Activated naive CD8-positive, alpha-beta T cell (primary cell): ENCODE measurements around the gene LRRC47.
A peak's percentile ranks its signal among the peaks of the same experiment; 100 is the strongest.

Experiments used
- H3K27ac Mint-ChIP-seq: one replicate; pipeline ENCODE4 v1.8.0; 2021; ENCODE audit warnings: mixed read lengths
- H3K27me3 Mint-ChIP-seq: one replicate; pipeline ENCODE4 v1.8.0; 2021; ENCODE audit warnings: mixed read lengths
- H3K36me3 Mint-ChIP-seq: one replicate; pipeline ENCODE4 v1.8.0; 2021; ENCODE audit warnings: mixed read lengths
- H3K4me1 Mint-ChIP-seq: one replicate; pipeline ENCODE4 v1.8.0; 2021; ENCODE audit warnings: low read depth, mixed read lengths
- H3K4me3 Mint-ChIP-seq: one replicate; pipeline ENCODE4 v1.8.0; 2021; ENCODE audit warnings: mild to moderate bottlenecking, mixed read lengths
- H3K9me3 Mint-ChIP-seq: one replicate; pipeline ENCODE4 v1.8.0; 2021; ENCODE audit warnings: low read depth, mixed read lengths

Gene LRRC47

GRCh38 chr1:3785045-3785444 lies 11.3 kb downstream of the LRRC47 start:
- Mint-ChIP-seq H3K9me3 (no peaks in the 10 kb centered on the region), H3K4me3 (no peak overlapping the region), H3K27ac (no peak overlapping the region), H3K27me3 (no peaks in the 10 kb centered on the region), H3K4me1 (peaks cover 15% of the 10 kb centered on the region), H3K36me3 (peaks cover 4% of the 10 kb centered on the region)

DNA sequence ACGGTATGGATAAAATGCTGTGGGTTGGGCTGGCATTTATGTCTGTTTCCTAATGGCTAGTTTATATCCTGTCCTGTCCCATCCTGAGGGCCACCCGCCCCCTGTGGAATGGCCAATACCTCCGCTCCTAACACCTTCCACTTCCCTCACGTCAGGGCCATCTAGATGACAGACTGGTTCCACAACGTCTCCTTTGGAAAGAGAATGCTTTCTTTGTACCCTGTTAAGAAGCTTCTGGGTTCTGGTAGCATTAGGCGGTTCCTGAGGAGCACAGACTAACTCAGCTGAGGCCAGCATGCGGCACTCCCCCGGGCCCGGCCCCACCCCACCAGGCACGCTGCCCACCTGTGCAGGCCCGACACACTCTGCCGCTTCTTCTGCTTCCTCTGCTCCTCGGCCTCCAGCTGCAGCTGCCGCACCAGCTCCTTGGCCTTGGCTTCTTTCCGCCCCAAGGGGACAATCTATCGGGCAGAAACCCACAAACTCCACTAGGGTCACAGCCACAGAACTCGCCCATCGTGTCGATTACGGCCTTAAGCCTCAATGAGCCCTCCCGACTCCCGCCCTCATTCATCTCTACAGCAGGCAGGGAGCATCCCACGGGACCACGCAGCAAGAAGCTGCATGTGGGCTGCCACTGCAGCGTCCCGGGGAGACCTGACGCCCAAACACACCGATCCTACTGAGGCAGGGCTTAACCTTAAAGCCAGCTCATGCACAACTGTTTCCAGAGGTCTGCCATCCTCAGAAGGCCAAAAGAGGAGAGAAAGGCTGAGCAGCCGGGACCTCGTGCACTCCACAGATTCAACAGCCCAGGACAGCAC lies 12.4 kb downstream of the LRRC47 start:
- Mint-ChIP-seq H3K4me1 (peaks cover 15% of the 10 kb centered on the region), H3K27ac (no peak overlapping the region), H3K4me3 (no peak overlapping the region), H3K27me3 (no peaks in the 10 kb centered on the region), H3K36me3 (peaks cover 7% of the 10 kb centered on the region), H3K9me3 (no peaks in the 10 kb centered on the region)

DNA sequence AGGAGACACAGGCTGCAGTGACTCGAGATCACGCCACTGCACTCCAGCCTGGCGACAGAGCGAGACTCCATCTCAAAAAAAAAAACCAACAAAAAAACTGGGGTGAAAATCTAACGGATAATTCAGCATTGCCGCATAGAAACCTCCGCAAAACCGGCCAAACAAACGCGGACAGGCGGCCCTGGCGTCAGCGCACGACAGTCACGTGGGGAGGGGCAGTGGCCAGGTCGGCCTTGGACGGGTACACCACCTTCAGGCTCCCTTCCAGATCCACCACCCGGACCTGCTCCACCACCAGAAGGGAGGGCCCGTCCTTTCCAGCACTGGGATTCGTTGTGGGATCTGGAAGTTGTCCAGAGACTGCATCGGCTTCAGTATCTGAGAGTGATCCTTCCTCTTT lies 15.4 kb downstream of the LRRC47 start:
- Mint-ChIP-seq H3K36me3 (peaks cover 7% of the 10 kb centered on the region), H3K27ac (no peak overlapping the region), H3K27me3 (no peaks in the 10 kb centered on the region), H3K9me3 (no peaks in the 10 kb centered on the region), H3K4me3 (no peak overlapping the region), H3K4me1 (peaks cover under 1% of the 10 kb centered on the region)

DNA sequence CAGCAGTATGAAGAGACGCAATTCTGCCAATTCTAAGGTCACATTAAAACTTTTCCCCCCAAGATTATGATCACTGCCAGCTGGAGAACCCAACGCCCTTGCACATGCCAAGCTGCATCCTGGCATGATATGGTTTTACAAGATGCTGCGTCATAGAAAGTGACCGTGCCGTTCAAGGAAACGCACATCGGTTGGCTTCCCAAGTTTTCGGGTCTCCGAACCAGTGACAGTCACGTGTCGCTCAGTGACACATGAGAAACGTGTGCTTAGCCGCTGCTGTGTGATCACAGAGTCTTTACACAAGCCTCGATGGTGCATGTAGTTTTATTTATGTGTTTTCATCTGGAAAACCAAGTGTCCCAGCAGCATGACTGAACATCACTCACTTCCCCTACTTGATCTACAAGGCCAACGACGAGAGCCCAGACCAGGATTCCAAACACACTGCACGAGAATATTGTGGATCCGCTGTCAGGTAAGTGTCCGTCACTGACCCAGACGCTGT lies 16.3 kb downstream of the LRRC47 start:
- Mint-ChIP-seq H3K27me3 (no peaks in the 10 kb centered on the region), H3K4me1 (peaks cover 3% of the 10 kb centered on the region), H3K9me3 (no peaks in the 10 kb centered on the region), H3K27ac (no peak overlapping the region), H3K4me3 (no peak overlapping the region), H3K36me3 (peaks cover 5% of the 10 kb centered on the region)

DNA sequence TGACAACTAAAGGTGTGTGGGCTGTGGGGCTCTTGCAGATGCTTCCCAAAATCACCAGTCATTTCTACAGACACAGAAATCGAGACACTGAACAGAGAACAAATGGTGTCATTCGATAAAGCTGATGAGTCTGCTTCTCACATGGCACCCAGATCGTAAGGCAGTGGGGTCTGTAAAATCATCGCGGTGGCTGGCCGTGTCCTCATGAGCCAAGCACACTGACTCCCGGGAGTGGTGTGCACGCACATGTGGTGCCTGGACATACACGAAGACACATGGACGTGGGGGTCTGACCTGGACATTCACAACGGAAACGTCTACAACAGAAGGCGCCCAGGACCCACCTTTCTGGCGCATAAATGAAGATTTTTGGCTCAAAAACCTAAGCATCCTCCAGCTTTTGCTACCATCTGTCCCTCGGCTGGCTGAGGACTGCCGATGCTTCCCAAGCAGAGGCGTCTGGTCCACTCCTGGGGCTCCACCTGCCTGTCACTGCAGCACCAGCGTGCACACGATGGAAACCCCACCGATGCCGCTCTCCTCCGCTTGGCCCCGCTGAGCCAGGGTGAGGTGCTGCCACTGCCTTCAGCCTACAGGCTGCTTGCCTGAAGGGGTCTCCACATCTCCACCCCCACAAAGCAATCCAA lies 16.9 kb downstream of the LRRC47 start:
- Mint-ChIP-seq H3K27me3 (no peaks in the 10 kb centered on the region), H3K4me3 (no peak overlapping the region), H3K36me3 (peaks cover 5% of the 10 kb centered on the region), H3K27ac (no peak overlapping the region), H3K9me3 (no peaks in the 10 kb centered on the region), H3K4me1 (peaks cover 3% of the 10 kb centered on the region)

GRCh38 chr1:3778590-3779264 lies 17.6 kb downstream of the LRRC47 start:
- H3K27ac Mint-ChIP-seq, result no peak overlapping the region
- H3K9me3 Mint-ChIP-seq, result no peaks in the 10 kb centered on the region
- H3K4me1 Mint-ChIP-seq, result peaks cover 3% of the 10 kb centered on the region
- no peaks in the 10 kb centered on the region for H3K27me3 Mint-ChIP-seq
- H3K4me3 Mint-ChIP-seq, result no peak overlapping the region
- H3K36me3 Mint-ChIP-seq, result peaks cover 5% of the 10 kb centered on the region

- Mint-ChIP-seq H3K27me3 (no peaks in the 10 kb centered on the region), H3K27ac (no peak overlapping the region), H3K4me1 (peaks cover 3% of the 10 kb centered on the region), H3K4me3 (no peak overlapping the region), H3K9me3 (no peaks in the 10 kb centered on the region), H3K36me3 (peaks cover 5% of the 10 kb centered on the region)
These were observed 18.4 kb downstream of the LRRC47 start for GRCh38 chr1:3777647-3778589.

DNA sequence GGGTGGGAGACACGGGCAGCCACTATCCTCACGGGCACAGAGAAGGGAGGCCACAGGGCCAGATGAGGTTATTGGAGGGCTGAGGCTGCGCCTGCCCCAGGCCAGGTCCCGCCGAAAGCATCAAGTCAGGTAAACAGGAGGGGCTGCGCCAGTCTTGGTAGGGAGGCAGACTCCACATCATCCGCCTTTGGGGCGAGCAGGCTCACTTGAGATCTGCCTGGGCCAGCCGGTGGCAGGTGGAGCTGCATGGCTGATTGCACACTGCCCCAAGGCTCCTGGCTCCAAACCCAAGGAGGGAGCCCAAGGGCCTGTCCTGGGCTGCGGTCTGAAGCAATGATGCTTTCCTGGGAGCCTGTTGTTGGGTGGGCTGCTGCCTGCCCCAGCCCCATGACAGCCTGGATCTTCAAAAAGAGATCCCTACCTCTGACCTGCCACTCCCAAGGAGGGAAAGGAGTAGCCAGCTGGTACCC lies 19.2 kb downstream of the LRRC47 start:
- Mint-ChIP-seq H3K27me3 (no peaks in the 10 kb centered on the region), H3K27ac (peak overlapping the region; percentile 34), H3K9me3 (no peaks in the 10 kb centered on the region), H3K36me3 (peaks cover 5% of the 10 kb centered on the region), H3K4me1 (peaks cover 3% of the 10 kb centered on the region), H3K4me3 (no peak overlapping the region)

DNA sequence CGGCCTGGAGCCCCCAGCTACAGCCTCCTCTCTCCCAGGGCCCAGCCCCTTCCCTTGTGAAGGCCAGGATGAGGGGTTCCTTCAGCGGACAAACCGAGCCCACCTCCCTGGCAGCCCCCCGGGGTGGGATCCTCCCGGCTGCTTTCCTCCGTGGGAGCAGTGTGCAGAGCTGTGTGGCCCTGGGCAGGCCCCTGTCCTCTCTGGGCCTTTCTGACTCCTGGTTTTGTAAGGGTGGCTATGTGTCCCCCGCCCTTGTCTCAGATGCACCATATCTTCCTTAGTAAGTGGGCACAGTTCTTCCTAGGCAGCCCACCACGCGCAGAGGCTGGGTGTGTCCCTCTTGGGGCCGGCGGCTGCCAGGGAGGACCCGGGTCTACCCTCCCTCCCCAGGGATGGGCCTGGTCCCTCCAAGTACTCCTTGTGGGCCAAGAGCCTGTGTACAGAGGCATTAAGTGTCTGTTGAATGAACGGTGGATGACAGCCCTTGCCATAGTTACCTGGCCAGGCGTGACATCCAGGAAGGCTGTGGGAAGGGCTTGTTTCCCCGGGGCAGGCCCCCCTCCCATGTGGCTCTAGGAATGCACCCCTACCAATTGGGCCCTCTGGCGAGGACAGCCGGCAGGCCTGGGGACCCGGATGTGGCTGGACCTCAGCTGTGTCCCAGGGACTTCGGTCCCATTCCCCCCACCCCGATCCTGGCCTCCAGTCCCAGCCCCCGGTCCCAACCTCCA lies 19.9 kb downstream of the LRRC47 start:
- no peaks in the 10 kb centered on the region for H3K9me3 Mint-ChIP-seq
- H3K36me3 Mint-ChIP-seq, result peaks cover 5% of the 10 kb centered on the region
- no peak overlapping the region for H3K4me3 Mint-ChIP-seq
- H3K27ac Mint-ChIP-seq, result no peak overlapping the region
- peaks cover 7% of the 10 kb centered on the region for H3K4me1 Mint-ChIP-seq
- H3K27me3 Mint-ChIP-seq, result no peaks in the 10 kb centered on the region

DNA sequence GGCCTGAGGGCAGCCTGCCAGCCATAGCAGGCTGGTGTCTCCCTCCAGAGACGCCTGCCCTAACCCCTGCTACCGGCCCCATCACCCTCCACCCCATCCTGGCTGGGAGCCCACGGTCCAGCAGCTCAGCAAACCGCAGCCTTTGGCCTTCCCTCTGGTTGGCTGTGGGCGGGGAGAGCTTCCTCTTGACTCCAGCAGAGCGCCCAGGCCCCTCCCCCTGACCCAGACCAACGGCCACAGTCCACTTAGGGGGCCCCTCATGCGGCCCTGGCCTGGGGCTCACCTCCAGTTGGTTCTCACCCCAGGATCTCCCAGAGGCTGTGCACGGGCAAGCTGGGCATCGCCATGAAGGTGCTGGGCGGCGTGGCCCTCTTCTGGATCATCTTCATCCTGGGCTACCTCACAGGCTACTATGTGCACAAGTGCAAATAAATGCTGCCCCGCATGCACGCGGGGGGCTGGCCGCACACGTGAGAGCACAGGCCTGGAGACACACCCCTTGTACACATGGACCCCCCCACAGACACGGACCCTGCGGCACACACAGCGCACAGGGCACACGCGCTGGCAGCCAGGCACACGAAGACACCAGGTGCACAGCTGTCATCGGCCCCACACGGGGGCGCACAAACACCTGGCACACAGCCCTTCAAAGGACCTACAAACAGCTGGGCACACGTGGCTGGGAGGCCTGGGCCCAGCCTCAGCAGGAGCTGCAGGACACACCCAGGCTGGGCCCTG lies 20.6 kb downstream of the LRRC47 start:
- Mint-ChIP-seq H3K27me3 (no peaks in the 10 kb centered on the region), H3K4me1 (peaks cover 9% of the 10 kb centered on the region), H3K4me3 (no peak overlapping the region), H3K27ac (no peak overlapping the region), H3K36me3 (peaks cover 5% of the 10 kb centered on the region), H3K9me3 (no peaks in the 10 kb centered on the region)

DNA sequence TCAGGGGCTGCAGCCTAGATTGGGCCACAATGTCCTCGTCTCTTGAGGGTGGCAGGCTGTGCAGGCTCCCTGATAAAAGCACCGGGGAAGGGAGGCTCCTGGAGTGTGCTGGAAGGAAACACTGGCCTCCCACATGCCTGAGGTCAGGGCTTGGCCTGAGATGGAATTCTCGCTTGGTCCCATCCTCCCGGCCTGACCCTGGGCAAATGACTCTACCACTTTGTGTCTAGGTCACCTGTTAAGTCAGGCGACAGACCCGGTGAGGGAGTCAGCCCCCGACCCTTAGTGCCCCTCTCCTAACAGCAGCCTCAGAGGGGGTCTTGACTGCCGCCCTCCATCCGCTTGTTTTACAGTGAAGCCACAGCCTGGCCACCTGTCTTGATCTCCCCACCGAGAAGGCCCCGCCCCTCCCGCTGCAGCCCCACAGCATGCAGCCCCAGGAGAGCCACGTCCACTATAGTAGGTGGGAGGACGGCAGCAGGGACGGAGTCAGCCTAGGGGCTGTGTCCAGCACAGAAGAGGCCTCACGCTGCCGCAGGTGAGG lies 21.3 kb downstream of the LRRC47 start:
- Mint-ChIP-seq H3K36me3 (peaks cover 3% of the 10 kb centered on the region), H3K9me3 (no peaks in the 10 kb centered on the region), H3K27ac (no peak overlapping the region), H3K27me3 (no peaks in the 10 kb centered on the region), H3K4me1 (peaks cover 9% of the 10 kb centered on the region), H3K4me3 (no peak overlapping the region)

DNA sequence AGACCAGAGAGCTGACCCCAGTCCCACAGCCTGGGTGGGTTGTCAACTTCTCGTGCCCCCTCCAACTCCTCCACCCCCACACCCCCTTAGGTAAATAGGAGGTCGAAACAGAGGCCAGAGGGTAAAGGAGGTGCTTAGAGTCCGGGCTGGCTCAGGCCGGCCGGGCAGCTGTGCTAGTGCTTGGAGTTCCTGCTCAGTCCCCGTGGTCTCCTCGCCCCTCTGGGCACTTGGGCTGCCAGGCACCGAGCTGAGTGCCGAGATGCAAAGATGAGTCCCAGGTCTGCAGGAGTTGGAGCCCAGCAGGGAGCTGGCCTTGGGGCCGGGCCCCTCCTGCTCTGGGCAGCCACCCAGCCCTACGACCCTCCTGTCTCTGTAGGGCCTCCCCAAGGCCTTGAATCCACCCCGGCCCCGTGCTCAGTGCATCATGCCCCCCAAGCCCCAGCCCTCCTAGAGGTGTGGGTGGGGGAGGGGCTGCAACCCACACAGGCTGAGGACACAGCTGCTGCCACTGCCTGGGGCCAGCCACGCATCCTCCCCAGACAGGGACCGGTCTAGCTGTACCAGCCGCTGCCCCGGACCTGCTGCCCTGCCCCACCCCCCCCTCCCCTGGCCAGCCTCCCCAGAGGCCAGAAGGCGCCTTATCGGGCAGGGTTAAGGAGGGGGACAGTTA lies 21.9 kb downstream of the LRRC47 start:
- Mint-ChIP-seq H3K4me3 (no peak overlapping the region), H3K27me3 (no peaks in the 10 kb centered on the region), H3K27ac (no peak overlapping the region), H3K4me1 (peaks cover 9% of the 10 kb centered on the region), H3K9me3 (no peaks in the 10 kb centered on the region), H3K36me3 (no peaks in the 10 kb centered on the region)
